Activated CD4-positive, alpha-beta T cell treated with anti-CD3 and anti-CD28 coated beads, Interleukin-2, amount 50 U/mL, for 4 hours (primary cell): ENCODE measurements around the gene ACIN1.

Experiments
- DNase-seq, 2 experiments: peaks; one replicate each; pipeline ENCODE4 v3.0.0-alpha.2; 2020

The ACIN1 gene

DNA sequence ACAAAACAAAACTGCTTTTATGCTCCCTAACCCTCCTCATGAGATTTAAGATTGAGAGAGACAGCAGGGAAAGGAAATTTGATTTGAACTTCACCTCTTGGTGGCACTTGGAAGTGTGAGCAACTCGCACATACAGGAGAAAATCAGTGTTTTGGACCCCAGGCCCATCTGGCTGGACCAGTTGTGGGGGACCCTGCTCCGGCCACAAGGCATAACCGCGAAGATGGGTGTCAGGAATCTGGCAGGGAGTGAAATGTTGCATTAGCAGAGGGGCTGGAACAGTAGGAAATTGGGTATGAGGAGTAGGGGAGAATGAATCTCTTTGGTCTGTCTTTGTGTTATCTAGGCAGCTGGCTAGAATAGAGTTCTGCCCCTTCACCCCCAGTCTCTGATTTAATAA lies 8.6 kb upstream of the ACIN1 start:
- no peak for DNase-seq

DNA sequence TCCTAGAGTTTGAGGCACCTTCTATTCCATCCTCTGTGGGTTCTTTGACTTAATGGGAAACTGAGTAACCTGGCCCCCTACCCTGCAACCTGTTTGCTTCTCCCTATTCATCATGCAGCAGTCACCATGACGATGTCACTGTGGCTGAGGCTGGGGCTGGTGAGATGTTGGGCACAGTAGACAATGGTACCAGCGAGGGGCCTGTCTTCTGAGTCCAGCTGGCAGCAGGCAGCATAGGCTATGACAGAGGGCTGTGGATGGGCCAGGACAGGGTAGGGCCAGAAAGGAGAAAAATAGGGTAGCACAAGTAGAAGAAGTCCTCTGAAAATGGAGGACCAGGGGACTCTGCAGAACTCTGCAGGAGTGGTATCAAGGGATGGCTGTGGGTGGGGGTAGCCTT lies 7.9 kb upstream of the ACIN1 start:
- no peak for DNase-seq

DNA sequence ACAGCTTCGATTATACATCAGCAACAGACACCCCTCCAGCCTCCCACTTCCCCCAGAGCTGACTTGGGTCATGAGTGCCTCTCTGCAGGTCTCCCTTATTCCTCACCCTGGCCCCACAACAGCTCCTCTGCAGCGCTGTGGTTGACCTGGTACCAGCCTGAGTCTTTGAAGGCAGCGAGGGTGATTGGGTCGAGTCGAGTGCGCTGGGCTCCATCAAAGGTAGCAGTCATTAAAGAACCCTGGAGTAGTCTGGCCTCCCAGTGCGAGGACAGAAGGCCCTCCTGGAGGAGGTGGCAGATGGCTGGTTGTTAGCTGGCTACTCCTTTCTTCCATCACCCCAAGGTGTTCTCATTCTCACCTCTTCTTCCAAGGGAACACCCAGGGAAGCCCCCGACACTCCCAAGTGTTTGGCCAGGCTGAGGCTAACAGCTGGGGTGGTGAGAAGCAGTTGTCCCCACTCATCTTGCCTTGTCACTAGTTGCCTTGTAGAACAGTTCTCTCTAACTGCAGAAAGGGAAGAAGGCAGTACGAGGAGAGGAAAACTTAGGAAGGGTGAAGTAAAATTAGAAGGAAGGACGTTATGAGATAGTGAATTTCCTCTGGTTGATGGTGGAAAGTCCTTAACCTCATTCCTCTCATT lies 7.2 kb upstream of the ACIN1 start:
- no peak for DNase-seq

DNA sequence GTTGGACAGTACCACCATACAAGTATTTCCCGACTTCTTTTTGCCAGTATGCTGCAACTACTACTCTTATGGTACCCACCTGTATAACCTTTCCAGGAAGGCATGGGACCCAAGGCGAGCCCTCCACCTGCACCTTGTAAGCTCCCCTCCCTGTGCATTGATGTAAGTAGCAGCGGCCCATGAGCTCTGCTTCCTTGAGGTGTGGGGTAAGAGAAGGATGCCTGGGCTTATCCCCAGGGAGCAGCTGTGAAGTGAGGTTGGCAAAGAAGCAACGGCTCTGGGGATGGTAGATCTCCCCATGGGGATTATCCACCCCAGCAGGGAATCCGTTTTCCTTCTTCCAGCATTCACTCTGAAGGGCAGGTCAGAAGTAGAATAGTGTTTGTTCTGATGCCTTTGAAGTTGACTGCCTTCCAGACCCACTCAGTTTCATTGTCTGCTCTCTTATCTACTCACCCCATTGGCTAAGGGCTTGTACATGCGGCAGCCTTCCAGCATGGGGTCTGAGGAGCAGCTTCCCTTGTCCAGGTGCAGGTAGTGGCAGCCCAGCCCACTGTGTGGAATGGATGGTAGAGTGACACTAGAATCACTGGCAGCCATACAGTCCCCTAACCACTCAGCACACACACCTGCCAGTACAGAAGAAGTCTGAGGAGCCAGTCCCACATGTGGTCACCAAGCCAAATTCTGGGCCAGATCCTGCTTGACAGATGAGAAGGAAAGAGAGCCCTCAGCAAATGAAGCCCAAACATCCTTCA lies 6.5 kb upstream of the ACIN1 start:
- DNase-seq = no peak

DNA sequence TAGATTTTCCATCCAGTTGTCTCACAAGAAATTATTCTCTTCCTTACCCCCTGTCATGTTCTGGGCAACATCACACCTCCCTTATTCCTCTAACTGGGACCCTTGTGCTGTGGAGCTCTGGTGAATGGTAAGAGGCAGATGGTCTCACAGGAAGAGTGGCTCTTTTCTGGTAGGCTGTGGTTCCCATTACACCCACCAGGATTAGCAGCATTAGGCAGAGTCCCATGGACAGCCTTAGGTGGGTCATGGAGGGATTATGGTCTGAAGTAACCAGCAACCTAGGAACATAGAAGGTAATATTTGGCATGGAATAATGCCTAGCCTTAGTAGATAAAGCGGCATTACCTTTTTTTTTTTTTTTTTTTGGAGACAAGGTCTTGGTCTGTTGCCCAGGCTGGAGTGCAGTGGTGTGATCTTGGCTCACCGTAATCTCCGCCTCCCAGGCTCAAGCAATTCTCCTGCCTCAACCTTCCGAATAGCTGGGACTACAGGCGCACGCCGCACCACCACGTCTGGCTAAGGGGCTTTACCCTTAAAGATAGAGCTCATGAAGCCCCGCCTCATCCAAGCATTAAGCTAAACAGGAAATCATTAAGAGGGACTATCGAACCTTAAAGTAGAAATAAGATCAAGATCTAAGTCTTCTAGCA lies 4.4 kb upstream of the ACIN1 start:
- DNase-seq = no peak

DNA sequence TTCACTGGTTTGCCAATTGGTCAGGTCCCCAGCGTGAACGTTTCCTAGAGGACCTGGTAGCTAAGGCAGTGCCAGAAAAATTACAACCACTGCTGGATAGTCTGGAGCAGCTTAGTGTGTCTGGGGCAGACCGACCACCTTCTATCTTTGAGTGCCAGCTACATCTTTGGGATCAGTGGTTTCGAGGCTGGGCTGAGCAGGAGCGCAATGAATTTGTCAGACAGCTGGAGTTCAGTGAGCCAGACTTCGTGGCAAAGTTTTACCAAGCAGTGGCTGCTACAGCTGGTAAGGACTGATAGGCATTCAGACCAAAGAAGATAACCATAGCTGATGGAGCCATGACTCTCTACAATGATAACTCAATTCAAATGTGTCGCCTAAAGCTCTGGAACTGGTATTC lies 2.9 kb upstream of the ACIN1 start:
- no peak for DNase-seq

DNA sequence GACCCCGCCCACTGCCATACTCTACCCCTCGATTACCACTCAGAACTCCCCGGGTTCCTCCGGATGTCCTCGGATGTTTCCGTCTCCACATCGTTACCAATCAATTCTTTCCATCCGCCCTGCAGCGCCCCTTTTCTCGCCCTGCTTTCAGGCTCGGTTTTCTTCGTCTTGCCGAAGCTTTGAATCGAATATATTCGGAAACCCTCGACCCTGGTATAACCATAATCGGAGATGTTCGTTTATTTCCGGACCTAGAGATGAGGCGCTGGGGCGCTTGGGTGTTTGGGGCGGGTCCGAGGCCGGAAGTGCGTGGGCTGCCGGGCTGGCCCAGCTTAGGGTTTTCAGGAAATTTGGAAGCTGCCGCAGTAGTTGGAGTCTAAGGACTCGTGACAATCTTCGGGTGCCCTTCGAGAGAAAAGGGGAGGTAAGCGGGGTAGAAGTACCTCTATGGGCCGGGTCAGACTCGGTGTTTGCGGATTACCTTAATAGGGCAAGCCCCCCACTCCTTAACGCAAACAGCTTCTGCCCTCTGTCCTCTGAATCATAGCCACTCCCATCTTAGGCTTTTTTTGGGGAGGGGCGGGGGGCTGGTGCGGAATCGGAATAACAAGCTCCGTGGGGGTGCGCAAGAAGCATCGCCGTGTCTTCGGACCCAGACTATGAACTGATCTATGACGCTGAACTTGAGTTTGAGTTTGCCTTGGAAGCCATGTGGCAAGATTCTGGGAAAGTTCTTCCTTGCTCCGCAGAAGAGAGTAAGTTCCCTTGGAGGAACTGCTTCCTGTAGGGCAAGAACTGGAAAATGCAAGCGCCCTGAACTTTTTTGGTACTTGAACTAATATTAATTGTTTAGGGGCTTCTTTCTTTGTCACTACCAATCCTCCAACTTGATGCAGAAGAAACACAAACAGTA lies 516 bp upstream of the ACIN1 start, which contains the start of gene C14orf119:
Gene C14orf119 (plus strand): TSS at position 310 of the 913 bp plus-strand sequence. CDS start 2,154 bp downstream, outside the sequence.
- DNase-seq = peak; percentile 99

DNA sequence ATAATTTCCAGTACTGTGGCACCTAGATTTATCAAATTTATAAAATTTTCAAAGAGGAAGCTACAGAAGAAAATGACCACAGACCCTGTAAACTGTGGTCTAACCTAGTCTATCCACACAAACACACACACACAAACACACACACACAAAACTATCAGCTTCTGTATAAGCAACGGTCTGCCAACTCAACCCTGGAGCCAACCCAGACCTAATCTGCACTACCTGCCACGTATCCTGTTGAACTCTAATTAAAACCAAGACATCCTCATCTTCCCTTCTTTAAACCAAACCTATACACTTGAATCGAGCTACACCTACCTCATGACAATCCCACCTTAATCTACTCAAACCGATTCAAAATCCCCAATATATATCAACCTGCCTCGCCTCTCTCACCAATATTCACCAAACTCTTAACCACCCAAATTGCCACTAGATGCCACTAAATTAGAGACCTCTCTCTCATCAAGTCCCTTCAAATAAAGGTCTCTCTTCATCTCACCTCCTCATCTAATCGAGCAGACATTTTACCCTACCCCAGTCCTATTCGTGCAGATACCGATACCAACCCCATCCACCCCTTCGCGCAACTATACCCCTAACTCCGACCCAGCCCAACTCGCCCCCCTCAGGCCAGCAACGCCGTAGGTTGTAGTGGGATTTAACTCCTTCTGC lies 808 bp downstream of the ACIN1 start:
- DNase-seq = peak in 1 of 2 experiments; percentile 66

DNA sequence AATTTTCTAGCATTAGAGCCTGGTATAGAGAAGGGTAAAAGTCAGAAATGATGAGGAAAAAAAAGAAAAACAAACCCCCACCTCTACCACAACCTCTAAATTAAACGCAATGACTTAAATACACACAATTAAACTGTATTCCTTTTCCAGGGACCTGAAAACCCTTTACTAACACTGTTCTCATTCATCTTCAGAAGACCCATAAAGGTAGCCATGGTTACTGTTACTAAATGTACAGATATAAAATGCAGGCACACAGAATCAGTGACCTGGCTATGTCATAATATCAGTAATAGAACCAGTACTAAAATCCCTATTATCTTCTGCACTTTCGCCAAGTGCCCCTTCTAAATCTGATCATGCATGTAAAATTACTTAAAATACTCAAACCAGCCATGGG lies 1.4 kb downstream of the ACIN1 start:
- no peak for DNase-seq

DNA sequence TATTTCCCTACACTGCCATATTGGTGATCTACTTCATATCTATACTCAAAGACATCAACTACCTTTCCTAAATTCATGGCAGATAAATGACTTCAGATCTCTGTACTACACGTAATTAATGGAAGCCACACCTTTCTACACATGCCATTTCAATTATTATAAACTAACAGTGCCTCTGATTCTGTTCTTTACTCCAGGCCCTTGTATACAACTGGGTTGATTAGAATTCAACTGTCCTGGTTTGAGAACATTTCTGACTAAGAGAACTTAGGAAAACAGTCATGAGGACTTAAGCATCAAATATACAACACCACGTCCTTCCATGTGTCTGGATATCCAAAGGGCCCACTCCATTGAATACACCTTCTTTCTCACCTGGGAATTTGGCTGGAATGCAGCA lies 1.8 kb downstream of the ACIN1 start:
- DNase-seq = no peak

DNA sequence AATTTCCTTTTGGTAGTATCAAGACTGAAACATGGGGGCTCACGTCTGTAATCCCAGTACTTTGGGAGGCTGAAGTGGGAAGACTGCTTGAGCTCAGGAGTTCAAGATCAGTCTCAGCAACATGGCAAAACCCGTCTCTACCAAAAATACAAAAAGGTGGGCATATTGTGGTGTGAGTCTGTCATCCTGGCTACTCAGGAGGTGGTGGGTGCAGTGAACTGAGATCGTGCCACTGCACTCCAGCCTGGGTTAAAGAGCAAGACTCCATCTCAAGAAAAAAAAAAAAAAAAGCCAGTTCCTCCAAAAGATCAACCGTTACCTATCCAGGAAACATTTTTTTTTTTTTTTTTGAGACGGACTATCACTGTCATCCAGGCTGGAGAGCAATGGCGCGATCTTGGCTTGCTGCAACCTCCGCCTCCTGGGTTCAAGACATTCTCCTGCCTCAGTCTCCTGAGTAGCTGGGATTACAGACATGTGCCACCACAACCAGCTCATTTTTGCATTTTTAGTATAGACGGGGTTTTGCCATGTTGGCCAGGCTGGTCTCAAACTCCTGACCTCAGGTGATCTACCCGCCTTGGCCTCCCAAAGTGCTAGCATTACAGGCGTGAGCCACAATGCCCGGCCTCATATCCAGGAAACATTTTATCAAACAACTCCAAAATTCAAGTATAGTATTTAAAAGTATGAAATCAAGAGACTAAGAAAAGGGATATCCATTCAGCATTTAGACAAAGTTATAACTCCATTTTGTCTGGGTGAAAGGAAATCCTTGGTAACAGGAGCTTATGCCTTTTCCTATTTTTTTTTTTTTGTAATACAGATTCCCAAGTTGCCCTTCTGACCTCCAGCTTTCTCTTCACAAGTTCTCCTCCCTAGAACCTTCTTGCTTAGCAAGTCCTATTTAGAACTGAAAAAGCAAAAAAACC lies 3.4 kb downstream of the ACIN1 start:
- no peak for DNase-seq

DNA sequence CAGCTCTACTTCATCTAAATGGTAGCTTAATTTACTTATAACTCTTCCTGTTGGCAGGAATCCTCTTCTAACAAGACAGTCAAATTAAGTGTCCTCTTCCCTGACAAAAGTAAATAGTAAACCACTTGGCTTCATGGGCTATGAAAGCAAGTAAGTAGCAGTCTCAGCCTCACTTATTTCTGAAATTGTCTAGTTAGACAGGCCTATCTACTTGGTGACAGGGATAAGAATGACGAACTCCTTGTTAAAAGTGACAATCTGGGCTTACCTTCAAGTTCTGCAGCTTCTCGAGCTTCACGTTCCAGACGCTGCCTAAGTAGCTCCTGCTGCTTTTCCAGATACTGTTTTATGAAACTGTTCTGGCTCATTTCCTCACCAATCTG lies 4.7 kb downstream of the ACIN1 start:
- no peak for DNase-seq

DNA sequence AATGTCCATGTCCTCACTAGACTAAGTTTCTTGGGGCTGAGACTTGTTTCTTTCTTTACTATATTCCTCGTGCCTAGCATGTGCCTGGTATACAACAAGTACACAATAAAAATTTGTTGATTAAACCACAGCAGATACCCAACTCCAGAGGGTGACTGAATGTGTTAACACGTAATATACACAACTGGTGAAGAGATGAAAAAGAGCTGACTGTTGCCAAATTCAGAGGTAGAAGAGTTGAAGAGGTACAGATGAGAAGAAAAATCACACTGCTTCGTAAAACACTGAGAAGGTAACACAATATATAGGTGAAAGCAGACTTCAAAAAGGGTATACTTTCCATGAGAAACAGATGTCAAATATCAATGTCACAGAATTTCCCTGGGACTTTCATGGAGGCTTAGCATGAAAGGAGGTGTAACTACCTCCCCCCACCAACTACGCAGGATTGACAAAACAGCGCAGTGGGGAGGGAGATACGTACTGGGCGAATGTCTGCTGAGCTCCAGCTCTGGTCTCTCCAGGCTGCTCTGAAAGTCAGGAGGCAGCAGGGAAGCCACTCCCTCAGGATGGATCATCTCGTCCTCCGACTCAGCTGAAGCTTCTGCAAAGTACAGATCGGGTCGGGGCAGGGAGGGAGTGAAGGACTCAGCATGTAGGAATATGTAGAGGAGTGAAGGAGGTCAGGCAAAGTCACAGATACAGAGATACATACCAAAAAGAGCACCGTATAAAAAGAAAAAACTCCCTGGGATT lies 5.3 kb downstream of the ACIN1 start:
- DNase-seq = no peak

DNA sequence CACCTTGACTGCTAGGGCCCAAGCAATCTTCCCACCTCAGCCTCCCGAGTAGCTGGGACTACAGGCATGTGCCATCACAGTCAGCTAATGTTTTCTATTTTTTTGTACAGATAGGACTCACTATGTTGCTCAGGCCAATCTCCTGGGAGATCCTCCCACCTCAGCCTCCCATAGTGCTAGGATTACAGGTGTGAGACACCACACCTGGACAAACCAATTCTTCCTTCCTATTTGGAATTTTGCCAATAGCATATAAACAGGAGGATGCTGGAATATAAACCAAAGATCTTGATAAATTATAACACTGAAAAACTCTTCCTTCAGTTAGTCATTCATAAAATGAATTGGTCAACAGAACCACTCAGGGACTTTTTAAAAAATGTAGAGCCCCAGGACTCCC lies 8.4 kb downstream of the ACIN1 start:
- no peak for DNase-seq

DNA sequence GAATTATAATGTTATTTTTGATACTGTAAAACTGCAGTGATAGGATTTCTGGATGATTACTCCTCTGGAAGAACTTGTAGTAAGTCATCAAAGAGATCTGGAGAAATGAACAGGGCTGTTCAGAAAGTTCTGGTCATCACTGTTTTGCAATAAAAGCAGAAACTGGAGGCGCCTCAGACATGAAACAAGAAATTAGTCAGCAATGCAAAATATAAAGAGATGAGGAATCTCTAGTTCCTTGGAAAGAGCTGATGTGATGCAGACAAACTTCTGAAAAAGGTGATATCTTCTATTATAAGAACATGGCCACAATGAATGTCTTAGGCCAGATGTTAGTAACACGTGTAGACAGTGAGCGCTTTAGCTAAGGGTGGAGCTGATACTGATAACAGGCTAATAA lies 9.5 kb downstream of the ACIN1 start:
- no peak for DNase-seq

DNA sequence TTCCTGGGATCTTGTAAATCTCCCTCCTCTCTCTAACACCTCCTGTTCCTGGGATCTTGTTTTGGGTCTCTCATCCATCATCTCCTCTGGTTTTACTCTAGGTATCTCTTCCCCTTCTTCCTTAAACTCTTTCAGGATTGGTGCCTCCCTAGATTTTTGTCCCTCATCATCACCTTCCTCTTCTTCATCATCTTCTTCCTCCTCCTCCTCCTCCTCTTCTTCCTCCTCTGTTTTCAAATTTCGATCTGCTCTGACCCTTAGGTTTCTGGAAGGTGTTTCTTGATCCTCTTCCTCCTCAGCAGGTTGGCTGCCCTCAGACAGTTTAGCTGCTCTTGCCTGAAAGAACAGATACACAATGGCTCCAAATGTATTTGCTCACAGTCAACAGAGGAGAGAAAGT lies 14.5 kb downstream of the ACIN1 start:
- DNase-seq = no peak

DNA sequence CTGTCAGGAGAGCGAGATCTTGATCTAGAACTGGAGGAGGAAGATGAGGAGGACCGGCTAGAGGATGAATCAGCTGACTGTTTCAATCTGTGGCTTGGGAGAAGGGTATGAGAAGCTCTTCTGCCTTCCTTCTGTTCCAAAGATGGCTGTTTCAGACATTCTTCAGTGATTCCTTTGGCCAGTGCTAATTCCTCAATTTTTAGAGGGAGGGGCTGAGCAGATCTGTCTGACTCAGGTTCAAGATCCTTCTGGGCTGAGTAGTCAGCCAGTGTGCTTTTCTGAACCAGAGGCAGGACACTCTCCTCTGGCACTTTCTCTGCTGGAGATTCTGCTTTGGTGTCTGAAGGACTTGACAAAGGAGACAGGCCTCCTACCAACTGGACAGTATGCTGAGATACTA lies 15.2 kb downstream of the ACIN1 start:
- no peak for DNase-seq

DNA sequence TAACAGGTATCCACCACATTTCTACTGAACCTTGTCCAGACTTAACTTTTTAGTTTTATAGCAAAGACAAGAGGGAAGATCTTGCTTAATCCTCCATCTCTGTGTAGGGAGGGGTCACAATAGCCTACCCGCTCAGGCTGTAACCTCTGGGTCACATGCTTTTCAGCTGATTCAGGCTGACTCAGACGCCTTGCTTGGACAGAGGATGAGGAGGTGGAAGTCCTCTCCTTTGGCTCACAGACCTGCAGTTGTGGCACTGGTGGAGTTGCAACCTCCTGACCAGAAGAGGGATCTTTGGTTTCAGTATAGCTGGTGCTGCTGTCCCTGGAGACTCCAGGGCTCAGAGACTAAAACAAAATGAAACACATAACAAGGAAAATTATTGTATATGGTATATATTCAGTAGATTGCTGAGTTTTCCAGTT lies 16.2 kb downstream of the ACIN1 start:
- DNase-seq = no peak

DNA sequence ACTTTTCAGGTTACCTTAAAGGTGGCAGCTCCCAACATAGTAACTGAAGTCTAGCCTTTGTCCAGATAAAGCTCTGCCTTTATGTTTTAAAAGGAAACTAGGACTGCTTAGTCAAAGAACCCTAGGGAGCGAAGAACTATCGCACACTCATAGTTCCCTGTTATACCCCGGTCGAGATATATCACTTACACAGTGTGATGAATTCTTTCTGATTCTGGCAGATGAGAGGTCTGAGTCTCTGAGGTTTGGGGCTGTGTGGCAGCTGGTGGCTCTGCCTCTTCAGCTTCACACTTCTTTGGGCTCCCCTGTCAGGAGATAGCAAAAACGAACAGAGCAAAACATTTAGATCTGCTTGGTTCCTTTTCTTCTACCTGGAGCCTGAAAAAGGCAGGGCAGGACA lies 17.0 kb downstream of the ACIN1 start:
- no peak for DNase-seq

DNA sequence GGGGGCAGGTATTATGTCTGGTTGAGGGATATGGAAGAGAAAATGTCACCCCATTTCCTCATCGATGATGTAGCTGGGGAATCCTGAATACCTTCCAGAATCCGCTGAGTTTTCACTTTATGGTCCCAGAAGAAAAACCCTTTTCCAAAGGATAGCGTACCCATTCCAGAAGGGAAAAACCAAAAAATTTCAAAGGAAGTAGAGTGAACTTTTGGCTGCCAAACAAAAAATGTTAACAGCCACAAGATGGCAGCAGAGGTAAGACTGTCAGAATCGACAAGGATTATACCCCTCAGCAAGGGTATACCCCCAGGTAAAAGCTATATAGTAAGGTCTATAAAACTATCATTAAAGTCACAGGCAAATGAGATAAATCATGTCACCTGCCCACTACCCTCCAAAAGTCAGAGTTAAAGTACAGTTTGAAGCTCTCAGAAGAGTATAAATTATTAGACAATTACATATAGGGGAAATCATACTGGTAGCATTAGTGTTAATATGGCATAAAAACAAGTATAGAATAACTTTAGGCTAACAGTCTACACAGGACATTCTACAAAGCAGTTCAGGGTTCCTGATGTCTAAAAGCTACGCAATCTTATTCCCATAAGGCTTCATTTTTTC lies 18.0 kb downstream of the ACIN1 start:
- DNase-seq = no peak
